GM12891 (cell line): ENCODE results near the gene MEF2C.

Source experiments
- POLR2A ChIP-seq: IDR thresholded peaks from 2 replicates; pipeline ENCODE4 v1.6.1; 2011; ENCODE audit warnings: low read depth, low read length, control low read depth
- POLR2AphosphoS5 ChIP-seq: IDR thresholded peaks from 2 replicates; pipeline ENCODE4 v1.6.1; 2011; ENCODE audit warnings: low read depth, low read length, control low read depth

DNA sequence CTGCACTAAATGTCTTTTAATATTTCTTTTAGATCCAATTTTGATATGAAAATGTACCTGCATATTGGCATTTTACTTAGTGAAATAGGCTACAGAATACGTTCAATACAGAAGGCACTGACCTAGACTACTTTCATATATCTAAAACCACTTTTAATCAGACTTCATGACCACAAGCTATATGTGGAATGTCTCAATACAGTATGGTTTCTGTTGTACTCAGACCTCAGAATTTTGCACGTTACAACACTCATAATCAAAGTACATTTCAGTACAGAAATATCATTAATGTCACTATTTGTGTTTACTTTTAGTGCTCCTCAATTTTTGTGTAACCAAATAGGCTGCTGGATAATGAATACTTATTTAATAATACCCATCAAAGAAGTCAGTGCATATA, 74.8 kb downstream of the MEF2C start:
- TF ChIP-seq POLR2AphosphoS5 (no peak), POLR2A (no peak)
